ENCODE measurements around the gene ATG16L2.

The ATG16L2 gene

GRCh38 chr11:72769680-72770079, 44.5 kb upstream of the ATG16L2 start:
- no peak for TF ChIP-seq CTCF (IDR thresholded peaks at IDR 0.05; ENCODE audit: low read depth, low read length, missing control alignments)
- no peak for DNase-seq (ENCODE audit: extremely low read depth, low read depth)
- H3K4me3 ChIP-seq (replicated peaks; ENCODE audit: low read depth, low read length): no peak overlapping the region

DNA sequence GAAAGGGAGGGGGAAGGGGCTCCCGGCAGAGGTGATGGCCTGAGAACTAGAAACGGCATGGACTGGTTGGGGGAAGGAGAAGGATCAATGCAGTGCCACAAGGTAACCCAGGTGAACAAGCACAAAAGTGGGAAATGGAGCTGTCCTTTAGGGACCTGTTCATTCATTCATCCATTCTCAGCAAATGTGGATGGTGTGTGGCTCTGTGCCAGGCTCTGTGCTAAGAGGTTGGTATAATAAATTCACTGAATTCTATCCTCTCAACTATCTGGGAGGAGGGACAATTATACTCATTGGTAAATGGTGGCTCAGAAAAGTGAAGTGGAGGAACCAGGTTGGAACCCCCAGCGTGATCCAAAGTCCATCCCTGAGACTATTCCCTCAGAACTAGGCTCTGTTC, 43.4 kb upstream of the ATG16L2 start:
- TF ChIP-seq CTCF (IDR thresholded peaks at IDR 0.05; ENCODE audit: low read depth, low read length, missing control alignments): no peak
- no peak for DNase-seq (ENCODE audit: extremely low read depth, low read depth)
- no peak overlapping the region for H3K4me3 ChIP-seq (replicated peaks; ENCODE audit: low read depth, low read length)

- no peak overlapping the region for H3K4me3 ChIP-seq (replicated peaks; ENCODE audit: low read depth, low read length)
- no peak for TF ChIP-seq CTCF (IDR thresholded peaks at IDR 0.05; ENCODE audit: low read depth, low read length, missing control alignments)
- no peak for DNase-seq (ENCODE audit: extremely low read depth, low read depth)
These were observed 42.7 kb upstream of the ATG16L2 start for GRCh38 chr11:72771507-72771906.

DNA sequence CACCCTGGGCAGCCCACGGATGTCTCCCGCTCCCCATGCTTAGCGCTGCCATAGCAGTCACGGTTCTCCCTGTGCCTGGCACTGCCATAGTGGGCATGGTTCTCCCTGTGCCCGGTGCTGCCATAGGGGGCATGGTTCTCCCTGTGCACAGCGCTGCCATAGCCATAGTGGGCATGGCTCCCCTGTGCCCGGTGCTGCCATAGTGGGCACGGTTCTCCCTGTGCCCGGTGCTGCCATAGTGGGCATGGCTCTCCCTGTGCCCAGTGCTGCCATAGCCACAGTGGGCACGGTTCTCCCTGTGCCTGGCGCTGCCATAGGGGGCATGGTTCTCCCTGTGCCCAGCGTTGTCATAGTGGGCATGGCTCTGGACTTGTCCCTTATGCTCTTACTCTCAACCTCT, 42.2 kb upstream of the ATG16L2 start:
- no peak overlapping the region for H3K4me3 ChIP-seq (replicated peaks; ENCODE audit: low read depth, low read length)
- no peak for TF ChIP-seq CTCF (IDR thresholded peaks at IDR 0.05; ENCODE audit: low read depth, low read length, missing control alignments)
- DNase-seq (ENCODE audit: extremely low read depth, low read depth): no peak

- TF ChIP-seq CTCF (IDR thresholded peaks at IDR 0.05; ENCODE audit: low read depth, low read length, missing control alignments): no peak
- no peak for DNase-seq (ENCODE audit: extremely low read depth, low read depth)
- H3K4me3 ChIP-seq (replicated peaks; ENCODE audit: low read depth, low read length): no peak overlapping the region
These were observed 40.9 kb upstream of the ATG16L2 start for GRCh38 chr11:72773291-72773690.

- no peak for DNase-seq (ENCODE audit: extremely low read depth, low read depth)
- no peak overlapping the region for H3K4me3 ChIP-seq (replicated peaks; ENCODE audit: low read depth, low read length)
- TF ChIP-seq CTCF (IDR thresholded peaks at IDR 0.05; ENCODE audit: low read depth, low read length, missing control alignments): no peak
These were observed 40.5 kb upstream of the ATG16L2 start for GRCh38 chr11:72773696-72774095.

DNA sequence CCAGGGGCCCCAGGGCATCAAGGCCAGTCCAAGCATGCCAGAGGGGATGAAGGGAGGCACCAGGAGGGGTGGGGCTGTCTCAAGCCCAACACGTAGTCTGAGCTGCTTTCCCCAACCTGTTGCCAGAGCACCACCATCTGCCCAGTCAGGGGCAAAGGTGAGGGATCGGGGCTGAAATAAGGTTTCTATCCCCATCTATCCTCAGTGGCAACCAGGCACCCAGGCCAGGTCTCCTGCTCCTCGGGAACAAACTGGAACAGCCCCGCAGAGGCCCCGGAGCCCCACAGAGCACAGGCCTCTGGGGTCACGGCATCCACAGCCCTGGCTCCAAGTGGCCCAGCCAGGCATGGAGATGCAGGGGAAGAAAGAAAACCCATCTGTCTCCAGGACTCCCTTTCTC, 39.7 kb upstream of the ATG16L2 start:
- TF ChIP-seq CTCF (IDR thresholded peaks at IDR 0.05; ENCODE audit: low read depth, low read length, missing control alignments): no peak
- DNase-seq (ENCODE audit: extremely low read depth, low read depth): no peak

More for the DNA sequence above, 39.7 kb upstream of the ATG16L2 start:
- H3K4me3 ChIP-seq (replicated peaks; ENCODE audit: low read depth, low read length): no peak overlapping the region

All from HFF-Myc (cell line).